Stimulated activated naive CD8-positive, alpha-beta T cell treated with anti-CD3 and anti-CD28 coated beads, Interleukin-15, amount 100 ng/mL, for 72 hours (primary cell): Measurements from ENCODE around the gene JAML.

Source experiments
- ATAC-seq: fragments of 150-1000 bp; cut with Tn5 transposase; 2 replicates; pipeline ENCODE4 v1.10.0; 2021; ENCODE audit warnings: mild to moderate bottlenecking, moderate library complexity
- DNase-seq, 2 donors: peaks; one replicate each; pipeline ENCODE4 v3.0.0; 2021 to 2022
- H3K27ac Mint-ChIP-seq, 2 donors: one replicate each; pipeline ENCODE4 v1.8.0; 2022; ENCODE audit warnings: mild to moderate bottlenecking in 2 of 2, mixed read lengths in 2 of 2, moderate library complexity in 2 of 2
- H3K27me3 Mint-ChIP-seq: one replicate; pipeline ENCODE4 v1.8.0; 2022; ENCODE audit warnings: mixed read lengths
- H3K4me1 Mint-ChIP-seq: one replicate; pipeline ENCODE4 v1.8.0; 2022; ENCODE audit warnings: mild to moderate bottlenecking, mixed read lengths
- H3K4me3 Mint-ChIP-seq, 2 donors: one replicate each; pipeline ENCODE4 v1.8.0; 2022; ENCODE audit warnings: mild to moderate bottlenecking in 2 of 2, mixed read lengths in 2 of 2, moderate library complexity in 1 of 2
- H3K9me3 Mint-ChIP-seq, 2 donors: one replicate each; pipeline ENCODE4 v1.8.0; 2022; ENCODE audit warnings: mixed read lengths in 2 of 2

JAML gene

DNA sequence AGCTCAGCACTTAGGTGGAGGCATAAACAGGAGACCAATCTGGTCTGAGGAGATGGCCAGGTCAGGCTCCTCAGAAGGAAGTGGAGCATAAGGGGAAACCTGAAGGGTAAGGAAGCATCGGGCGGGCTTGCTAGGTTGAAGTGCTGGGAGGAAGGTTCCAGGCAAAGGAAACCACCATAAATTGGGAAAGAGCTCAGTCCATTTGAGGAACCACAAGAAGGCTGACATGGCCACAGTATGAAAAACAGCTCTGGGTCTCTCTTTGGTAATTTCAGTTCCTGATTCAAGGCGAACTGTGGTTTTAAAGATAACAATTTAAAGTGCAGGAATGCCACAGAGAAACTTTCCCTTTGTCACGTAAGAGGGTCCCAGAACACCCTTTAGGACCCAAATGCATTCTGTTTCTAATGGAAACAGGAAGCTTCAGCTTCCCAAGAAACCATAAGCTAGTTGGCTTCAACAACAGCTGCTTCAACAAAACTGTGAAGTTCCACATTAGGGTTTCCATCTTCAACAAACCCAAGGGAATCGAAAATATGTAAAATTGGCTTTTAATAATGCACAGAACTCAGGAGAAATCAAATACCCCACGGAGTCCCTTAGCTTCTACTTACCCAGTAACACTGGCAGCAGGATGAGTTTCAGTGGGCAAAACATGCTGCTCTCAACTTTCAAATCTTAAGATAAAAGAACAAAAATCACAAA, 10.4 kb downstream of the JAML start:
- no peak for ATAC-seq
- Mint-ChIP-seq H3K4me1 (peaks cover 98% of the 10 kb centered on the region), H3K27me3 (no peaks in the 10 kb centered on the region), H3K27ac (peak overlapping the region; percentile 90 to 94), H3K9me3 (no peaks in the 10 kb centered on the region), H3K4me3 (peak overlapping the region; percentile 92 to 98)
- no peak for DNase-seq

DNA sequence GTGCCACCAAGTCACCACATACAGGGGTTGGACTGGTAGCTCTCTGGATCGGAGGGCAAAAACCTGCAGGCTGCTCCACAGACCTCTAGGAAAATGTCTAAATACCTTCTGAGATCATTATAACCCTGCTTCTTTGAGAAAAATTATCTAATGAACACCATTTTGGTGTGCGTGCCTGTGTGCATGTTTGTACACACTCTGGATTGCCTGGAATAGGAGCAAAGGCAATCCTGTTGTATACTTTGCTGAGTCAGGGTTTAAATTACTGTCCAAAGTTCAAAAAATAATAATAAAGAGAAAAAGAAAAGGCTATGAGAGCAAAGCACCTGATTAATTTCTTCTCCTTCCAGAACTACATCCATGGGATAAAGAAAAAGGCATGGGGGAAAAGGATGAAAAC, 11.0 kb downstream of the JAML start:
- H3K4me3 Mint-ChIP-seq: peak overlapping the region; percentile 92 to 98
- no peaks in the 10 kb centered on the region for H3K27me3 Mint-ChIP-seq
- no peak for ATAC-seq
- peaks cover 98% of the 10 kb centered on the region for H3K4me1 Mint-ChIP-seq
- DNase-seq: no peak
- peak overlapping the region; percentile 90 to 94 for H3K27ac Mint-ChIP-seq
- no peaks in the 10 kb centered on the region for H3K9me3 Mint-ChIP-seq

DNA sequence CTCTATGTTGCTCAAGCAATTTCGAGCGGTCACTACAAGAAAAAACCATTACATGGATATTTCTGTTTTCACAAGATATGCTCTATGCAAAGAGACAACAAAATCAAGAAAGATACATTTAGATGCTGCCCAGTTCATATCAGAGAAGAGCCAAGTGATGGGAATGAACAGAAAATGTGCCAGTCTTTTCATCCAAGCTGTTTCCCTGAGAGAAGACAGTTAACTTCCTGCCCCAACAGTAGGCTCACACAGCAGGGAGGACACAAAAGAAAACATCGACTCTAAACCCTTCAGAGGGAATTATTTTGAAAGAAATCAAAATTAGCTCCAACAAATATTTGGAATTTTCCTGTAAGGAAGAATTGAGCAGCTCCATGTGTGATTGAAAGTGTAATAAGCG, 11.6 kb downstream of the JAML start:
- H3K27me3 Mint-ChIP-seq: no peaks in the 10 kb centered on the region

DNA sequence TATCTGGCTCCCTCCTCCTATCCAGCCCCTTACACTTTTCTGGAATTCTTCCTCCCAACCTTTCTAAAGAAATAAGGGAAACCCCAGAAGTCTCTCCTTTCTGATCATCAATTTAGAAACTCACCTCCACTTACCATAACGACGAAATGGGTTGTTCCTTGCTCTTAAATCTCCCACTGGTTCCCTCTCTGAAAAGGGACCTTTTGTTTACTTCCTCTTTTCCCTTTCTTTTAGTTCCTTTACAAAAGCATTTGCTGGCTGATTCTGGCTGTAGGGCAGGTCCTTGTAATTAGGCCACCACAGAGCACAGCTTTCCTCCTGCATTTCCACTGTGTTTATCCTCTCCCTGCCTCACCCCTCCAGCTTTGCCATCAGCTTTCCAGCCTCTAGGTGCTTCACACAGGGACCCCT, 12.0 kb downstream of the JAML start:
- DNase-seq (no peak), ATAC-seq (no peak)
- Mint-ChIP-seq H3K4me3 (peak overlapping the region; percentile 92 to 98), H3K27ac (peak overlapping the region; percentile 90 to 94), H3K27me3 (no peaks in the 10 kb centered on the region), H3K4me1 (peaks cover 88% of the 10 kb centered on the region), H3K9me3 (no peaks in the 10 kb centered on the region)

More for the DNA sequence above, 11.6 kb downstream of the JAML start:
- no peak for ATAC-seq
- no peak for DNase-seq
- H3K27ac Mint-ChIP-seq: peak overlapping the region; percentile 90 to 94
- peaks cover 93% of the 10 kb centered on the region for H3K4me1 Mint-ChIP-seq
- H3K9me3 Mint-ChIP-seq: no peaks in the 10 kb centered on the region
- H3K4me3 Mint-ChIP-seq: peak overlapping the region; percentile 92 to 98

DNA sequence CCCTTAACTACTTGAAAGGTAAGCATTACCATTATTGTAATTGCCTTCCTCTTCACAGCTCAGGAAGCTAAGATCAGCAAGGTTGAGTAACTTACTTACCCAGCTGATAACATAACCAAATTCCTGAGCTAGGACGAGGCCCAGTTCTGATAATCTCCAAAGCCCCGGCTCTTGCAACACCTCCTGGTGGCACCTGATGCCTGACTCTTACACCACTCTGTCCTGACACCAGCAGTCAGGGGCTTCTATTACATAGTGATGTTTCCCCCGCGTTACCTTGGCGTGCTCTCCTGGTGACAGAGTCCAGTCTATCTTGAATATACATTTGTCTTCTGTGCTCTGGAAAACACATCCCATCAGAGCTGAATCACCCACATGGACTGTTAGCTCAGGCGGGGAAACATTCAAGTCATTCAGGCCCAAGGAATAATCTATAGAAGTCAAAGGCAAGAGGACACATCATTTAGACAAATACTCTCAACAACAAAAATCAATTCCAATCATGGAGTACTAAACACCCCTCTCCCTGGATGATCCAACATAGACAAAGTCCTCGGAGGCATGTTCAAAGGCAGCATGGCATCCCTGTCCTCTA, 12.6 kb downstream of the JAML start:
- peaks cover 83% of the 10 kb centered on the region for H3K4me1 Mint-ChIP-seq
- DNase-seq (no peak), ATAC-seq (no peak)
- H3K9me3 Mint-ChIP-seq: no peaks in the 10 kb centered on the region
- no peaks in the 10 kb centered on the region for H3K27me3 Mint-ChIP-seq
- H3K27ac Mint-ChIP-seq: peak overlapping the region; percentile 43 to 82
- H3K4me3 Mint-ChIP-seq: peak overlapping the region; percentile 92 to 98

DNA sequence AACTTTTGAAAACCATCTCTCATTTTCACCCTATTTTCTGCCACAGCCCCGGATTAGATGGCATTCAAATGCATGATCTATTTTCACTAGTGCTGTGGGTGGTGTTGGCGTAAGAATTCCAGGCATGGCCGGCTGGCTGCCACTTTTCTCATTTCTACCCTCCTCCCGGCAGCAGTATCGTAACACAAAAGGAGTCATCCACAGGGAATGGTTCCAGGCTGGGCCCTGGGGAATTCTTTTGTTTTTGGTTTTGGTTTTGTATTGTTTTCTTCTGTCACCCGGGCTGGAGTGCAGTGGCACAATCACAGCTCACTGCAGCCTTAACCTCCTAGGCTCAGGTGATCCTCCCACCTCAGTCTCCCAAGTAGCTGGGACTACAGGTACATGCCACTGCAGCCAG, 13.8 kb downstream of the JAML start:
- no peaks in the 10 kb centered on the region for H3K9me3 Mint-ChIP-seq
- H3K27me3 Mint-ChIP-seq: no peaks in the 10 kb centered on the region
- H3K27ac Mint-ChIP-seq: peak overlapping the region in 1 of 2 donors; percentile 76
- H3K4me3 Mint-ChIP-seq: peak overlapping the region in 1 of 2 donors; percentile 12
- peaks cover 72% of the 10 kb centered on the region for H3K4me1 Mint-ChIP-seq
- ATAC-seq: no peak
- no peak for DNase-seq

DNA sequence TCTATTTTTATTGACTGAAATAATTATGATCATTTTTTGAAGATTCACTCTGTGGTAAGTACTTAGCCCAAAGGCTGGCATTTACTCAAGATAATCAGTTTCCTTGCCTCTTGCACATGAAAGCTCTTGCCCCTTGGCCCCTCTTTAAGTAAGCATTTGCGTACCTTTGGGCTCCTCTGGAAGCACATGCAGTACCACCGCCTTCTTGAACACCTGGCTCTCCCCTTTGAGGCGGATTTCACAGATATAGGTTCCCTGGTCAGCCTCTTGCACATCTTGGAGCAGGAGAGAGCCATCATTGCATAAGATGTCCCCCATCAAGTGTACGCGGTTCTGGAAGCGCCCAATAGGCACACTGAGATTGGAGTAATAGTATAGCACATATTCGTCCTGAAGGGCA, 14.5 kb downstream of the JAML start:
- ATAC-seq: no peak
- Mint-ChIP-seq H3K9me3 (no peaks in the 10 kb centered on the region), H3K27ac (peak overlapping the region in 1 of 2 donors; percentile 54)

DNA sequence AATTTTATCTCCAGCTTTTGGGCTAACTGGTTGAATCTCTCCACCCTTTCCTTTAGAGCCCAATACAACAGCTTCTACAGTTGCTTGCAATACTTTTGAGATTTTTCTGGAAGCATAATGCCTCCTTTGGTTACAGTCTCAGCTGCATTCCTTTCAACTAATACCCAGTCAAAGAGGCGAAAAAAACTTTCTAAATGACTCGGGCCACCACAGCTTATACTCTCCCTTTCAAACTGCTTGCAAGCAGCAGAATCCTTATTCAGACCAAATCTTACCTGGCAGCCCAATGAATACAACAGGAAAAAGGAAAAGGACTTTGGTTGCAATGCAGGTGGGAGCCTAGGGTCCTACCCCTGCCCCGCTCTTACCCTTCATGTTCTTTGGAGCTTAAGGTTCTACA, 15.8 kb downstream of the JAML start:
- peaks cover 52% of the 10 kb centered on the region for H3K4me1 Mint-ChIP-seq
- DNase-seq: no peak
- H3K9me3 Mint-ChIP-seq: no peaks in the 10 kb centered on the region
- no peak overlapping the region for H3K27ac Mint-ChIP-seq
- no peaks in the 10 kb centered on the region for H3K27me3 Mint-ChIP-seq
- peak overlapping the region; percentile 32 to 48 for H3K4me3 Mint-ChIP-seq
- ATAC-seq: peak; percentile 45

More for the DNA sequence above, 14.5 kb downstream of the JAML start:
- DNase-seq: no peak
- no peaks in the 10 kb centered on the region for H3K27me3 Mint-ChIP-seq
- H3K4me1 Mint-ChIP-seq: peaks cover 65% of the 10 kb centered on the region
- peak overlapping the region in 1 of 2 donors; percentile 19 for H3K4me3 Mint-ChIP-seq

DNA sequence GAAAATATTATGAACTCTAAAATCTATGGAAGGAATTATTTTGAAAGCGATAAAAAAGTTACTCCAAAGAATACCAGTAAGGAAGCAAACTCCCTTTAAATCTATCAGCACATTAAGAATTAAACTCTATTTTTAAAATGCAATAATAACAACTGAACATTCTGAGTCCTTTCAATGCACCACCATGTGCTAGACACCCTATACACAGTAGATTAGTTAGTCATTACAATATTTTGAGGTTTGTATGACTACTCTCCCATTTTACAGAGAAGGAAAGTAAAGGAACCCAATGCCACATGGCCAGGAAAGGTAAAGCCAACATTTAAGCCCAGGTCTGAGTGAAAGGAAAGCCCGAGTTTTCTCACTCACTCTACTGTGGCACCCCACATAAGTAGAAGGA, 17.7 kb downstream of the JAML start:
- Mint-ChIP-seq H3K4me3 (peak overlapping the region; percentile 59 to 71), H3K27ac (peak overlapping the region; percentile 1 to 95)

DNA sequence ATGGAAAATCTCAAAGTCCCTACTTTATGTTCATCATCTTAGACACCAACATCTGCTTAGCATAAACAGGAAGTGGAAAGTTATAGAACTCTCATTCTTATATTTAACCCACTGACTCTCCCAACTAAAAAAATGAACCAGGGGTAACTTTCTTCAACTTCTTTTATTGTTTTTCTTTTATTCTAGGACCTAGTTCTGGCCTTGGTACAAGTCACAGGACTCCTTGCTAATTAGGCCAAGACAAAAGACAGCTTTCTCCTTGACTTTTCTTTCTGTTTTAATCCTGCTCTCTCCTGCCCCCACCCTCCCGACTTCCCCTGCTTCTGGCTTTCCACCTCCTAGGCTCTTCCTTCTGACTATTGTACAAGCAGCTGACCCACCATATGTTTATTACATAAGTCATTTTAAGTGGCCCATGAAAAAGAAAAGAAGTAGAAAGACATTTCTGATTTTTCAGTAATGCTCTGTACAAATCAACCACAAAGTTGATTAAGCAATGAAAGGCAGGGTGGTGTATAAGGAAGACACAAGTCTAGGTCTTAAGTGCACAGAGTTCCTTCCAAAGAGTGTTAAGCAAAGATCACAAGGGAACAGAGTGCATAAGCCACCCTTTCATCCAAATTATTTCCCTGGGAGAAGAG, 18.3 kb downstream of the JAML start:
- H3K9me3 Mint-ChIP-seq: no peaks in the 10 kb centered on the region
- DNase-seq: no peak
- ATAC-seq: no peak
- H3K27me3 Mint-ChIP-seq: no peaks in the 10 kb centered on the region
- H3K27ac Mint-ChIP-seq: peak overlapping the region; percentile 8 to 95
- peaks cover 27% of the 10 kb centered on the region for H3K4me1 Mint-ChIP-seq
- H3K4me3 Mint-ChIP-seq: peak overlapping the region; percentile 59 to 71

More for the DNA sequence above, 17.7 kb downstream of the JAML start:
- ATAC-seq (peak; percentile 26), DNase-seq (no peak)
- Mint-ChIP-seq H3K4me1 (peaks cover 33% of the 10 kb centered on the region), H3K9me3 (no peaks in the 10 kb centered on the region), H3K27me3 (no peaks in the 10 kb centered on the region)

DNA sequence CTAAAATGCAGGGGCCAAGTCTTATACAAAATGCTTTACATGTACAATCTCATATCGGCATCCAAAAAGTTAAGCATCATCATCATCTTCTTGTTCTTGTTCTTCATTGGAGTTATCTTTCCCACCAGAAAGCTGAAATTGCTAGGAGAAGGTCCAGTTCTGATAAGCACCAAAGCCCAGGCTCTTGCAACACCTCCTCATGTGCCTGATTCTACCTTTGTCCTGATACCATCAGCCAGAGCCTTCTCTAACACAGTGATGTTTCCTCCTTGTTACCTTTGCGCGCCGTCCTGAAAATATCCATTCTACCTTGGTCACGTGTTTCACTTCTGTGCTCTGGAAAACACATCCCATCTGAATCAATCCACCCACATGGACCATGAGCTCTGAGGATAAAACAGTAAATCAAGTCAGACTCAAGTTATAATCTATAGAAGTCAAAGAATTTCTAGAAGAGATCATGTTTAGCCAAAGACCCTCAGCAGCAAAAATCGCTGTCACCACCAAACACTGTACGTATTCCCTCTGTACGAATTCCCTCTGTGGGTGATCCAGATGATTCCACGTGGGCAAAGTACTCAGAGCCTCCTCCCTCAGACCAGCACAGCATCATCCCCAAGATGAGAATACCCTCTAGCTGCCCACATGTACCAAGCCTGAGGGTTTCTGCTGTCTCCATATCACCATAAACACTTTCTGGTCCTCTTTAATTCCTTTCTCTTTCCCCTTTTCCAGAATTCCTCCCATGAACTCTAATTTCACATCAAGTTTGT, 19.0 kb downstream of the JAML start:
- peak overlapping the region; percentile 59 to 71 for H3K4me3 Mint-ChIP-seq
- H3K4me1 Mint-ChIP-seq: peaks cover 20% of the 10 kb centered on the region
- no peaks in the 10 kb centered on the region for H3K9me3 Mint-ChIP-seq
- DNase-seq: no peak
- peak overlapping the region; percentile 54 to 95 for H3K27ac Mint-ChIP-seq
- no peaks in the 10 kb centered on the region for H3K27me3 Mint-ChIP-seq
- ATAC-seq: no peak

DNA sequence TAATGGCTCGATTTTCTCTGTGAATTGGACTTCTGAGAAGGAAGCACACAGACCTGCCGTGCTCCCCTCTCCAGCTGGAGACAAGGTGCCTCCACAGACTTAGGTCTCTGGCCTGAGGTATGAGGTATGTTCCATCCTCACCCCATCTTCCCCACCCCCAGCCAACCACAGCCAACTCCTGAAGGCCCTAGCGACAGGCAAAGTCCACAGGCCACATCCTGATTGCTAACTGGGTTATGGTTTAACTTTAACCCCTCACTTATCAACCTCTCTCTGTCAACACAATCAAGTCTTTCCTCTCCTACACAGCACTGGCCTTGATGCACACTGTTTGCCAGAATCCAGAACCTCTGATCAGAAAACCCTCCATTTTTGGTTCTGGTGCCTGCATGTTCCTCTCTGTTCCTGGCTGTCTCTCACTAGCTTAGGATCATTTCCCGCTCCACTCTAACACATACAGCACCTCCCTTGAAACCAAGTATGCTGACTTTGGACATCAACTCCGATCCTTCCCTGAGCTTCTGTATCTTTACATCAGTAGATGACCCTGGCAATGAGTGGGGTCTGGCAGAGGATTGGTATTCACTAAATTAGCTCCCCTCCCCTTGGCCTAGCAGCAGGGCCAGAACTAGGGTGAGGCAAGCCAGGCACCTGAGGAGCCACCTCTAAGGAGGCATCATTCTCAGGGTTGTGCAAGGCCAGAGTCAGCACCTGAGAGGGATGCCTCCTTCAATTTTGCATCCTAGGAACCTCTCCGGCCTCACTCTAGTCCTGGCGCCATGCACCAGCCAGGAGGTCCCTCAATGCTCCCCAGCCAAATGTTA, 22.0 kb downstream of the JAML start:
- H3K4me3 Mint-ChIP-seq: no peak overlapping the region
- peak; percentile 55 to 80 for DNase-seq

DNA sequence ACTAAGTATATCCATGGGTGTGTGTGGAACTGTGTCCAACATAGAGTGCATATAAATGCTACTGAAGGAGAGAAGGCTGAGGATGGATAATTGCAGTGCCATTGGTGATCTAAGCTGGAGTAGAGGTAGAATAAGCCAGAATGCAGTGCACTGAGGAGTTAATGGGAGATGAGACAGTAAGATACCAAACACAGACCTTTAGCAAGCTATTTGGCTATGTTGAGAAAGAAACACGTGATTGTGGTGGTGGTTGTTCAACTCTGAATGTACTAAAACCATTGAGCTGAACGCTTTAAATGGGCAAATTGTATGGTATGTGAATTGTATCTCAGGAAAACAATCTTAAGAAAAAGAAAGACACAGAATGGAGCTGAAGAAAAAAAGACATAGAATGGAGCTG, 22.8 kb downstream of the JAML start:
- no peak for DNase-seq
- no peak overlapping the region for H3K4me3 Mint-ChIP-seq
- H3K27me3 Mint-ChIP-seq: no peaks in the 10 kb centered on the region
- H3K4me1 Mint-ChIP-seq: peaks cover 16% of the 10 kb centered on the region
- no peaks in the 10 kb centered on the region for H3K9me3 Mint-ChIP-seq
- no peak overlapping the region for H3K27ac Mint-ChIP-seq
- no peak for ATAC-seq

More for the DNA sequence above, 22.0 kb downstream of the JAML start:
- peak; percentile 81 for ATAC-seq
- no peaks in the 10 kb centered on the region for H3K9me3 Mint-ChIP-seq
- H3K27ac Mint-ChIP-seq: no peak overlapping the region
- H3K4me1 Mint-ChIP-seq: peaks cover 16% of the 10 kb centered on the region
- no peaks in the 10 kb centered on the region for H3K27me3 Mint-ChIP-seq

DNA sequence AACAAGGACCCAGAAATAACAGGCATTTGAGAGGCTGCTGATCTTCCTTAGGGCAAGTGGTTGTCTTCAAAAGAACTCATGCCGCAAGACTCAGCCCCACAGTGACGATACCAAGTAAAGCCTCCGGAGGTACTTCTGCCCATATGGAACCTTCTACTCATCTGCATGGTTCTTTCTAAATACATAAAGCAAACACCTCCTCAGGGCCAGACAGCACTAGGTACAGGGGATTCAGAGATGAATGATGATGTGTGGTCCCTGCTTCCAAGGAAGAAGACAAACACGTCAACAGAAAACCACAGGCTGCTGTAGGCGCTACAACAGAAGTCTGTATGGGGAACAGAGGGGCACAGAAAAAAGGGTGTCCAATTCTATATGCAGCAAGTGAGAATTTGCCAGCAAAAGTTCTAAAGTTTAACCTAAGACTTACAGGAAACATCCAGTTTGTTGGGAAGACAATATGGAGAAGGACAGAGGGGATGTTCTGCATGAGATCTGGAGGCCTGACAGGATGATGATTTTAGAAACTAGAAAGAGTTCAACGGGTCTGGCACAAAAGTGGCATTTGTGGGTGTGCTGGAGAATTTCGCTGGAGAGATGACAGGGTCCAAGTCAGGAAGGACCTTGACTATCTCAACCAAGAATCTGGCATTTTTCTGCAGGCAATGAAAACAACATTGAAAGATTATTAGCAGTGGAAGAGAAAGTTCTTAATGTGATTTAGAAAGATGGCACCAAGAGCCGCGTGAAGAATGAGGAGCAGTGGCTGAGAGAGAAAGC, 23.7 kb downstream of the JAML start:
- Mint-ChIP-seq H3K4me3 (no peak overlapping the region), H3K4me1 (peaks cover 16% of the 10 kb centered on the region), H3K27me3 (no peaks in the 10 kb centered on the region), H3K27ac (no peak overlapping the region), H3K9me3 (no peaks in the 10 kb centered on the region)
- ATAC-seq: peak; percentile 90
- DNase-seq: peak; percentile 55 to 68
